ENCODE measurements around the gene IL25. TPM values are rescaled to one million over a fixed set of nuclear protein-coding genes. Genes with fewer than 3 reads are reported as not detected.

IL25 gene
- polyA plus RNA-seq, 2 of the 4 experiments (the other 2 are of a cell fraction) = not detected

- DNase-seq (ENCODE audit: low read depth in 1 of 2, low spot score in 1 of 2) (no peak), ATAC-seq (peak in 1 of 2 experiments; percentile 37; a peak in 1 of 6 replicates), FAIRE-seq (no peak)
- Histone ChIP-seq H3K9me3 (no peaks in the 10 kb centered on the region), H3K4me3 (no peak overlapping the region), H3K27ac (no peak overlapping the region), H3K4me1 (0 out of 3 replicates have a peak, but pooled peaks cover 2% of the 10 kb centered on the region), H3K4me2 (no peak overlapping the region)
- WGBS (ENCODE audit: missing lambda C conversion rate) = 70% methylated on average over 3 of the region's 3 CpGs
- no peak for TF ChIP-seq RARB (CRISPR knock-in tag; IDR thresholded peaks at IDR 0.05)
- no peak for TF ChIP-seq TP53 (CRISPR knock-in tag; IDR thresholded peaks at IDR 0.05)
- no peak for TF ChIP-seq EP300 (IDR thresholded peaks at IDR 0.05)
- TF ChIP-seq POLR2A (IDR thresholded peaks at IDR 0.05; ENCODE audit: low read length) = no peak
- no peak for TF ChIP-seq RAD21 (conservative IDR thresholded peaks at IDR 0.05 in 1 of 2, IDR thresholded peaks at IDR 0.05 in 1 of 2)
- TF ChIP-seq HMGXB4 (CRISPR knock-in tag; IDR thresholded peaks at IDR 0.05; ENCODE audit: borderline replicate concordance) = no peak
- ChIA-PET CTCF (interaction anchor here (1.3 to 9.6 kb wide), 2 partner anchors 19 to 202 kb away, joined by 3 to 80 read pairs; partner anchors contain the start of gene CMTM5), POLR2A (no interaction called here)
Measured at GRCh38 chr14:23358042-23358441, 14.6 kb upstream of the IL25 start.

- 86% methylated on average over 8 of the region's 12 CpGs for WGBS (ENCODE audit: missing lambda C conversion rate)
- Histone ChIP-seq H3K27ac (no peak overlapping the region), H3K4me2 (no peak overlapping the region), H3K4me1 (no peaks in the 10 kb centered on the region), H3K9me3 (no peaks in the 10 kb centered on the region), H3K4me3 (no peak overlapping the region)
- TF ChIP-seq RARB (CRISPR knock-in tag; IDR thresholded peaks at IDR 0.05) = no peak
- TF ChIP-seq EHMT2 (IDR thresholded peaks at IDR 0.05; ENCODE audit: low read depth) = no peak
- TF ChIP-seq ZC3H11A (IDR thresholded peaks at IDR 0.05) = no peak
- no peak for TF ChIP-seq ESRRA (IDR thresholded peaks at IDR 0.05; ENCODE audit: borderline replicate concordance, low read length)
- no peak for TF ChIP-seq PHF8 (IDR thresholded peaks at IDR 0.05; ENCODE audit: borderline replicate concordance, low read depth)
- DNase-seq (ENCODE audit: low read depth in 1 of 2, low spot score in 1 of 2) = no peak
- no peak for ATAC-seq
- FAIRE-seq = no peak
- ChIA-PET POLR2A (no interaction called here), CTCF (interaction anchor here (1.2 to 9.6 kb wide), 3 partner anchors 12 to 31 kb away, joined by 6 to 80 read pairs (median 28); partner anchors contain the start of gene CMTM5)
Measured at GRCh38 chr14:23358553-23359166, 13.9 kb upstream of the IL25 start.

GRCh38 chr14:23359167-23359626 lies 13.4 kb upstream of the IL25 start:
- no peak for TF ChIP-seq POLR2A (IDR thresholded peaks at IDR 0.05; ENCODE audit: low read length)
- TF ChIP-seq CEBPB (IDR thresholded peaks at IDR 0.05) = no peak
- TF ChIP-seq EHF (CRISPR knock-in tag; IDR thresholded peaks at IDR 0.05) = no peak
- no peak for TF ChIP-seq CBX2 (IDR thresholded peaks at IDR 0.05; ENCODE audit: borderline replicate concordance, low read depth)
- TF ChIP-seq NR3C1 (IDR thresholded peaks at IDR 0.05) = no peak
- TF ChIP-seq MAZ (IDR thresholded peaks at IDR 0.05; ENCODE audit: borderline replicate concordance, low read depth, low read length) = no peak
- TF ChIP-seq TFCP2L1 (CRISPR knock-in tag; IDR thresholded peaks at IDR 0.05) = no peak
- TF ChIP-seq REST (IDR thresholded peaks at IDR 0.05) = no peak
- TF ChIP-seq FOXS1 (CRISPR knock-in tag; IDR thresholded peaks at IDR 0.05) = no peak
- TF ChIP-seq EHMT2 (IDR thresholded peaks at IDR 0.05; ENCODE audit: low read depth) = no peak
- TF ChIP-seq PHF8 (IDR thresholded peaks at IDR 0.05; ENCODE audit: borderline replicate concordance, low read depth) = no peak
- no peak for TF ChIP-seq USF2 (IDR thresholded peaks at IDR 0.05)
- no peak for TF ChIP-seq MAX (IDR thresholded peaks at IDR 0.05)
- TF ChIP-seq CTCF (IDR thresholded peaks at IDR 0.05) = no peak
- TF ChIP-seq ELK1 (IDR thresholded peaks at IDR 0.05; ENCODE audit: low read depth, low read length) = no peak
- TF ChIP-seq NPAS2 (CRISPR knock-in tag; IDR thresholded peaks at IDR 0.05; ENCODE audit: borderline replicate concordance) = no peak
- no peaks in the 10 kb centered on the region for H3K9me3 ChIP-seq
- no peaks in the 10 kb centered on the region for H3K4me1 ChIP-seq
- no peak for ATAC-seq
- POLR2A ChIA-PET = no interaction called here
- no peak overlapping the region for H3K4me3 ChIP-seq
- 70% methylated on average over 4 of the region's 11 CpGs for WGBS (ENCODE audit: missing lambda C conversion rate)
- CTCF ChIA-PET = interaction anchor here (1.2 to 9.6 kb wide), 3 partner anchors 12 to 32 kb away, joined by 6 to 80 read pairs (median 28); partner anchors contain the start of gene CMTM5
- H3K4me2 ChIP-seq = no peak overlapping the region
- H3K27ac ChIP-seq = no peak overlapping the region
- DNase-seq (ENCODE audit: low read depth in 1 of 2, low spot score in 1 of 2) = no peak
- FAIRE-seq = no peak

Data from A549 (cell line).